Panc1 (cell line): ENCODE results near the gene HES6.
"Not testable (repeated sequence)": the region's sequence is repeated elsewhere in the genome, so short reads cannot be mapped to it uniquely, and the experiment has no call there.

Experiments
- CTCF ChIP-seq: fragments of 450-650 bp; IDR thresholded peaks from 2 replicates; pipeline ENCODE4 v1.5.1; 2017; ENCODE audit warnings: mild to moderate bottlenecking
- POLR2AphosphoS5 ChIP-seq: IDR thresholded peaks from 2 replicates; pipeline ENCODE4 v1.6.1; 2012; ENCODE audit warnings: mild to moderate bottlenecking, low read depth, low read length, moderate library complexity
- REST ChIP-seq, 2 experiments: IDR thresholded peaks; 2 replicates each; pipeline ENCODE4 v1.6.1; 2011 to 2012; ENCODE audit warnings: low read depth in 2 of 2, control low read depth in 1 of 2, low read length in 1 of 2, mild to moderate bottlenecking in 1 of 2, moderate library complexity in 1 of 2; ENCODE audit not compliant: insufficient read depth in 1 of 2
- SIN3A ChIP-seq: IDR thresholded peaks from 2 replicates; pipeline ENCODE4 v1.6.1; 2012; ENCODE audit warnings: low read depth, mild to moderate bottlenecking, low read length, moderate library complexity, borderline replicate concordance; ENCODE audit not compliant: insufficient read depth
- TCF7L2 ChIP-seq: IDR thresholded peaks from 2 replicates; pipeline ENCODE4 v1.6.1; 2011; ENCODE audit warnings: mild to moderate bottlenecking, low read depth, low read length, inconsistent platforms

GRCh38 chr2:238273433-238273832, 33.6 kb upstream of the HES6 start:
- TF ChIP-seq CTCF; POLR2AphosphoS5; TCF7L2; REST (IDR thresholded peaks at IDR 0.05; ENCODE audit: insufficient read depth in 1 of 2, low read depth in 2 of 2, low read length in 1 of 2); SIN3A: not testable (repeated sequence)
